Measurements from ENCODE around the gene GABRQ. TPM values are rescaled to one million over a fixed set of nuclear protein-coding genes. Genes with fewer than 3 reads are reported as not detected.

Gene GABRQ
- not detected in 2 replicates for total RNA-seq

DNA sequence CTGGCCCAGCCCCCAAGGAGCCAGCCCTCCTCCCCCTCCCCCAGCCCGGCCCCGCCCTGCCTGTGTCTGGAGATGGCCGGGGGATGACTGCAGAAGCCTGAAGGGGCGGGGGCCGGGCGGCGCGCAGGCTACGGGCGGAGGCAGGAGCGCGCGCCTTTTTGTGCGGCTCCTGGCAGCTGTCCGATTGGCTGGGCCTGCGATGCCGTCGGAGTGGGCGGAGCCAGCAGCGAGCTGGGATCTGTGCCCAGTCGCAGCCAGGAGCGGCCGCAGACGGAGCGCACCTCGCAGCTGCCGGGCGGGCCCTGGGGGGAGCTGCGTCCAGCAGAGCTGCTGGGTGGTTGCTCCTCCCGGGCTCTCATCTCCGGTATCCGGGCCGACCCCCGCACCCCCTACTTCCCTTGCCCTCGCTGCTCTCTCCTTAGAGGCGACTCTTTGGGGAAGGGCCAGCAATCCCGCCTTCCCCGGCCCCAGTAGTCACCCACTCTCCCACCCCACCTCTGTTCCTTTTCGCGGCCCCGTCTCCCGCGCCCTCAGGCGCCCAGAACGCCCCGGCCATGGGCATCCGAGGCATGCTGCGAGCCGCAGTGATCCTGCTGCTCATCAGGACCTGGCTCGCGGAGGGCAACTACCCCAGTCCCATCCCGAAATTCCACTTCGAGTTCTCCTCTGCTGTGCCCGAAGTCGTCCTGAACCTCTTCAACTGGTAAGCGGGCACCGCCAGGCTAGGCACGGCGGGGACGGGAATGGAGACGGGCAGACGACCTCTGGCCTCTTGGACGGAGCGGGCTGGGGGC, at the start of gene GABRQ:
TSS of gene GABRQ (plus strand) at position 247 of the 794 bp plus-strand sequence. CDS start at position 555, 308 bp downstream.

DNA sequence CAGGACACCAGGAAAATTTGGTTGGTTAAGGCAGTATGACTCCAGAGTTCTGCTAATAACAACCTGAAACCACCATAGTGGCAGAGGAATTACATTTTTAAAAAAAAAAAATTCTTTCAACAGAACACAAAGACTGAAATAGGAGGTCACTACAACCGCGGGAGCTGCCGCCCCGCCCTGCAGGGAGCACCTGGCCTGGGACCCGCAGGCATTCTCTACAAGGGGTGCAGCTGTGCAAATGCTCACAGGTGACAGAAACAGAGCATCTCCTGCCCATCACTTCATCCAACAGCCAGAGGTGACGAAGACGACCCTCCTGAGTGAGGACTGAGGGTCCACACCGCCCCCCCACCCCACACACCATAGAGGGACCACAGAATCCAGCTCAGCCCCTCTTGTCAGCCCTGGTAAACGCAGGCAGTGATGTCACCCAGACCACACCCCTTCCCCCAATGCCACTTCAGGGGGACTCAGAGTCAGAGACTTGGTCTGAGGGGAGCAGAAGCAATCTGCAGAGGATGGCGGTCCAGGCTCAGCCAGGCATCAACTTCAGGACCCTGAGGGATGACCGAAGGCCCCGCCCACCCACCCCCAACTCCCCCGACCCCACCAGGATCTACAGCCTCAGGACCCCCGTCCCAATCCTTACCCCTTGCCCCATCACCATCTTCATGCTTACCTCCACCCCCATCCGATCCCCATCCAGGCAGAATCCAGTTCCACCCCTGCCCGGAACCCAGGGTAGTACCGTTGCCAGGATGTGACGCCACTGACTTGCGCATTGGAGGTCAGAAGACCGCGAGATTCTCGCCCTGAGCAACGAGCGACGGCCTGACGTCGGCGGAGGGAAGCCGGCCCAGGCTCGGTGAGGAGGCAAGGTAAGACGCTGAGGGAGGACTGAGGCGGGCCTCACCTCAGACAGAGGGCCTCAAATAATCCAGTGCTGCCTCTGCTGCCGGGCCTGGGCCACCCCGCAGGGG, 60.5 kb downstream of the GABRQ start, which contains the start of gene MAGEA3:
TSS of gene MAGEA3 (plus strand) at position 843 of the 980 bp plus-strand sequence. CDS start 2,039 bp downstream, outside the sequence.

Other genes with a start within 250 kb of the GABRQ start
- gene GABRA3, start 186.6 kb upstream of the GABRQ start, total RNA-seq: not detected in 2 replicates
- gene MAGEA3, start 60.9 kb downstream of the GABRQ start, total RNA-seq: not detected in 2 replicates
- gene CSAG2, start 71.4 kb downstream of the GABRQ start, total RNA-seq: not detected in 2 replicates
- gene MAGEA2B, start 76.7 kb downstream of the GABRQ start, total RNA-seq: not detected in 2 replicates
- gene CSAG1, start 95.8 kb downstream of the GABRQ start, total RNA-seq: not detected in 2 replicates
- gene MAGEA12, start 95.9 kb downstream of the GABRQ start, total RNA-seq: under 0.01 and 0.14 TPM in 2 replicates
- gene MAGEA2, start 115.9 kb downstream of the GABRQ start, total RNA-seq: under 0.01 TPM in 1 of 2 replicates, not detected in the other
- not detected in 2 replicates for gene CSAG3, start 121.3 kb downstream of the GABRQ start, total RNA-seq
- gene MAGEA6, start 131.8 kb downstream of the GABRQ start, total RNA-seq: under 0.01 TPM in 1 of 2 replicates, not detected in the other
- 39.0 and 42.5 TPM in 2 replicates for gene CETN2, start 192.9 kb downstream of the GABRQ start, total RNA-seq
- gene NSDHL, start 193.2 kb downstream of the GABRQ start, total RNA-seq: 21.8 and 31.4 TPM in 2 replicates